D721Med (cell line): ENCODE measurements around the gene GUCY1B1.

Source experiments
- DNase-seq: peaks from one replicate; pipeline ENCODE4 v3.0.0; 2011; ENCODE audit warnings: low spot score; ENCODE audit not compliant: insufficient read length
- FAIRE-seq: peaks from 2 replicates; lab custom pipeline; 2011; peaks lifted over from hg19 to GRCh38; lab: Jason Lieb, UNC
- CTCF ChIP-seq: IDR thresholded peaks from 2 replicates; pipeline ENCODE4 v1.5.1; 2012; ENCODE audit warnings: mild to moderate bottlenecking, control low read depth; ENCODE audit not compliant: insufficient read depth; ENCODE audit errors: missing control alignments

The GUCY1B1 gene

GRCh38 chr4:155758481-155759371 is at the start of gene GUCY1B1:
Gene GUCY1B1 (plus strand): TSS chr4:155759021. CDS start chr4:155759141, 120 bp downstream.
- no peak for TF ChIP-seq CTCF
- FAIRE-seq (no peak), DNase-seq (peak; percentile 36)

DNA sequence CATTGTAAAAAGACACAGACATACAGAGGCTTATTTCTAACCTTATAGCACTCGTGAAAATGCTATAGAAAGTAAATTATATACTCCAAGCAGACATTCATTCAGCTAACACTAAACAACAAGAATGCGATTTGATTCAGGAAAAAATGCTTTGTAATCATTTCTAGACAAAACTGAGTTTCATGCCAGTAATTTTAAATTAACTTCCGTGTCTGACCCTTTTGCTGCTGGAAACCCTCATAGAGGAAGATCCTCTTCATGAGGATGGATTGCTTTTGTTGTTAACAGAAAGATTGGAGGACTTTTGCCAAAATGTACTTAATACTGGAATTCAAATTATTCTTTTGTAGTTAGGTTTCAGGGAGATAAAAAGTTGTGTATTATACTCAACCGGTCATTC is 48.9 kb upstream of the GUCY1B1 start:
- FAIRE-seq (no peak), DNase-seq (no peak)
- TF ChIP-seq CTCF: no peak

DNA sequence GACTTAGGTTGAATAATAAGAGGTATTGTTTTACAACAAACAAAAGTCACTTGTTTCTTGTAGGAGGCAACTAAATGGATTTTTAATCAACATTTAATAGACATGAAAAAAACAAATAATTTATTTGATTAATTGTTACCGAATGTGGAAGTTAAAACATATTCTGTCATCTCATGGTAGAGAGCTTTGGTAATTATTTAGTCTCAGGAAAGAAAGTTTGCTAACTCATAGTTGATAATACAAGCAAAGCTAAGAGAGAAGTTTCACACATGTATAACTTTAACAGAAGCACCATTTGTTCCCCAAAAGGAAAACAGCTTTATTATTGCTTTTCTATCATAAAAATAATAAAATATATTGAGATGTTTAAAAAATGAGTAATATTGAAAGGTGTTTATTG is 47.3 kb upstream of the GUCY1B1 start:
- no peak for DNase-seq
- no peak for FAIRE-seq
- TF ChIP-seq CTCF: no peak

DNA sequence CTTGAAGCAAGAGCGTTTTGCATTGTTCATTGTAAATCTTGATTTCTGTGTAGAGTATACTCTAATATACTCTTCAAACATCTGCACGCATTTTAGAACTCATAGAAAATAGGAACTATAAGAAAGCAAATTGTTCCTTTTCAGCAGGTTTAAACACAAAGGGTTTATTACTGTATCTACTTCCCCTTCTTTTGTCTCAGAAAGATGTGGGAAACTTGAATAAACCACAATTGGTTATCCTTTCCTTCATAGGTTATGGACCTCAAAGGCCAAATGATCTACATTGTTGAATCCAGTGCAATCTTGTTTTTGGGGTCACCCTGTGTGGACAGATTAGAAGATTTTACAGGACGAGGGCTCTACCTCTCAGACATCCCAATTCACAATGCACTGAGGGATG is 46.0 kb upstream of the GUCY1B1 start:
- FAIRE-seq: no peak
- TF ChIP-seq CTCF: no peak
- DNase-seq: no peak

GRCh38 chr4:155713911-155714310 is 44.9 kb upstream of the GUCY1B1 start:
- no peak for DNase-seq
- FAIRE-seq: no peak
- TF ChIP-seq CTCF: no peak

GRCh38 chr4:155722336-155722735 is 36.5 kb upstream of the GUCY1B1 start:
- TF ChIP-seq CTCF: no peak
- no peak for FAIRE-seq
- no peak for DNase-seq
